Measurements from ENCODE around the gene APC2. TPM values are rescaled to one million over a fixed set of nuclear protein-coding genes. Genes with fewer than 3 reads are reported as not detected.

Gene APC2
- total RNA-seq, 1 experiment from 2014 or later = 1.4 TPM

- TF ChIP-seq NR2C2 (CRISPR knock-in tag; IDR thresholded peaks at IDR 0.05) (no peak), MYBL2 (CRISPR knock-in tag; IDR thresholded peaks at IDR 0.05) (no peak), ETV6 (CRISPR knock-in tag; IDR thresholded peaks at IDR 0.05) (peak; percentile 37; the same call in 1 of the 2 replicates), E2F1 (CRISPR knock-in tag; IDR thresholded peaks at IDR 0.05) (no peak), ZNF416 (CRISPR knock-in tag; IDR thresholded peaks at IDR 0.05) (no peak), PRDM15 (CRISPR knock-in tag; IDR thresholded peaks at IDR 0.05) (no peak), NR3C1 (CRISPR knock-in tag; conservative IDR thresholded peaks at IDR 0.05; ENCODE audit: low read depth) (no peak), FOXP1 (CRISPR knock-in tag; IDR thresholded peaks at IDR 0.05; ENCODE audit: borderline replicate concordance) (no peak)
Observed at GRCh38 chr19:1507763-1508506, 58.0 kb downstream of the APC2 start (continued).

GRCh38 chr19:1508507-1508856 lies 58.6 kb downstream of the APC2 start:
- POLR2A ChIA-PET = interaction anchor here (0.7 to 0.8 kb wide), 2 partner anchors 53 to 207 kb away, joined by 3 read pairs; no protein-coding TSS in a partner anchor
- peaks cover 61% of the 10 kb centered on the region for H3K27me3 Mint-ChIP-seq (ENCODE audit: low read depth)
- no peaks in the 10 kb centered on the region for H3K36me3 Mint-ChIP-seq
- ATAC-seq (no peak), DNase-seq (ENCODE audit: low spot score) (no peak)
- H3K27ac Mint-ChIP-seq = no peak overlapping the region
- CTCF ChIA-PET = interaction anchor here (0.8 to 1.8 kb wide), 3 partner anchors 15 to 54 kb away, joined by 3 to 4 read pairs (median 3); partner anchors contain the start of gene PLK5
- H3K4me3 Mint-ChIP-seq = peak overlapping the region; percentile 42; the same call in 1 of the 2 replicates
- TF ChIP-seq ATF1 (CRISPR knock-in tag; IDR thresholded peaks at IDR 0.05) (no peak), CDX4 (CRISPR knock-in tag; IDR thresholded peaks at IDR 0.05; ENCODE audit: borderline replicate concordance) (no peak), ZNF396 (CRISPR knock-in tag; IDR thresholded peaks at IDR 0.05; ENCODE audit: borderline replicate concordance) (no peak), NFE2L1 (CRISPR knock-in tag; IDR thresholded peaks at IDR 0.05) (no peak), ZNF416 (CRISPR knock-in tag; IDR thresholded peaks at IDR 0.05) (no peak), CBFB (CRISPR knock-in tag; IDR thresholded peaks at IDR 0.05; ENCODE audit: low read depth) (no peak), SMAD3 (CRISPR knock-in tag; IDR thresholded peaks at IDR 0.05; ENCODE audit: borderline replicate concordance) (no peak), ATF3 (CRISPR knock-in tag; conservative IDR thresholded peaks at IDR 0.05) (no peak), ZSCAN18 (CRISPR knock-in tag; IDR thresholded peaks at IDR 0.05) (no peak), HMGXB4 (CRISPR knock-in tag; IDR thresholded peaks at IDR 0.05) (no peak), FOXP1 (CRISPR knock-in tag; IDR thresholded peaks at IDR 0.05; ENCODE audit: borderline replicate concordance) (no peak), ZNF423 (CRISPR knock-in tag; IDR thresholded peaks at IDR 0.05) (no peak; the same call in 1 of the 2 replicates), GRHL2 (CRISPR knock-in tag; IDR thresholded peaks at IDR 0.05; ENCODE audit: insufficient replicate concordance, severe bottlenecking) (no peak), E2F5 (CRISPR knock-in tag; IDR thresholded peaks at IDR 0.05) (no peak)
- H3K4me1 Mint-ChIP-seq = no peaks in the 10 kb centered on the region; the same call in 1 of the 2 replicates
- no peaks in the 10 kb centered on the region for H3K9me3 Mint-ChIP-seq

Data from WTC11 (cell line).